HAP-1 (cell line): ENCODE data around the gene HOXA6.

ENCODE experiments used
- DNase-seq, 2 experiments: peaks; one replicate each; pipeline ENCODE4 v3.0.0-alpha.2; 2016 to 2020; ENCODE audit warnings: low spot score in 2 of 2
- H3K27me3 ChIP-seq: fragments of 250-450 bp; sonication (Bioruptor Pico); 2 replicates; pipeline ENCODE4 v1.5.1; 2020; ENCODE audit warnings: low read depth, mild to moderate bottlenecking, moderate library complexity
- H3K36me3 ChIP-seq: fragments of 250-450 bp; sonication (Bioruptor Pico); replicated peaks from 2 replicates; pipeline ENCODE4 v1.5.1; 2020; ENCODE audit warnings: mild to moderate bottlenecking
- H3K4me1 ChIP-seq: fragments of 250-450 bp; sonication (Bioruptor Pico); 2 replicates; pipeline ENCODE4 v1.5.1; 2020; ENCODE audit warnings: mild to moderate bottlenecking
- H3K4me3 ChIP-seq: fragments of 250-450 bp; sonication (Bioruptor Pico); 2 replicates; pipeline ENCODE4 v1.5.1; 2020; ENCODE audit warnings: mild to moderate bottlenecking, moderate library complexity
- H3K9me3 ChIP-seq: fragments of 250-450 bp; sonication (Bioruptor Pico); 2 replicates; pipeline ENCODE4 v1.5.1; 2020; ENCODE audit warnings: mild to moderate bottlenecking, moderate library complexity
- in situ Hi-C: fragments of 300-500 bp; cut with MboI; formaldehyde crosslinking; loops from 3 replicates; pipeline ENCODE4 v1.14.3; 2020; ENCODE audit warnings: low sequenced_read_pairs, inconsistent platforms, mixed read lengths

The HOXA6 gene

GRCh38 chr7:27159266-27160144 lies 11.9 kb upstream of the HOXA6 start:
- no peaks in the 10 kb centered on the region for H3K27me3 ChIP-seq
- H3K9me3 ChIP-seq, result no peaks in the 10 kb centered on the region
- peak in 1 of 2 experiments; percentile 65 for DNase-seq
- in situ Hi-C loops, result loop anchor here (5.0 to 25.0 kb wide), 4 partner anchors 302 to 1302 kb away; partner anchors contain the start of genes CBX3 and HNRNPA2B1
- peaks cover 34% of the 10 kb centered on the region for H3K4me1 ChIP-seq
- peaks cover 32% of the 10 kb centered on the region for H3K36me3 ChIP-seq
- H3K4me3 ChIP-seq, result peak overlapping the region; percentile 70

DNA sequence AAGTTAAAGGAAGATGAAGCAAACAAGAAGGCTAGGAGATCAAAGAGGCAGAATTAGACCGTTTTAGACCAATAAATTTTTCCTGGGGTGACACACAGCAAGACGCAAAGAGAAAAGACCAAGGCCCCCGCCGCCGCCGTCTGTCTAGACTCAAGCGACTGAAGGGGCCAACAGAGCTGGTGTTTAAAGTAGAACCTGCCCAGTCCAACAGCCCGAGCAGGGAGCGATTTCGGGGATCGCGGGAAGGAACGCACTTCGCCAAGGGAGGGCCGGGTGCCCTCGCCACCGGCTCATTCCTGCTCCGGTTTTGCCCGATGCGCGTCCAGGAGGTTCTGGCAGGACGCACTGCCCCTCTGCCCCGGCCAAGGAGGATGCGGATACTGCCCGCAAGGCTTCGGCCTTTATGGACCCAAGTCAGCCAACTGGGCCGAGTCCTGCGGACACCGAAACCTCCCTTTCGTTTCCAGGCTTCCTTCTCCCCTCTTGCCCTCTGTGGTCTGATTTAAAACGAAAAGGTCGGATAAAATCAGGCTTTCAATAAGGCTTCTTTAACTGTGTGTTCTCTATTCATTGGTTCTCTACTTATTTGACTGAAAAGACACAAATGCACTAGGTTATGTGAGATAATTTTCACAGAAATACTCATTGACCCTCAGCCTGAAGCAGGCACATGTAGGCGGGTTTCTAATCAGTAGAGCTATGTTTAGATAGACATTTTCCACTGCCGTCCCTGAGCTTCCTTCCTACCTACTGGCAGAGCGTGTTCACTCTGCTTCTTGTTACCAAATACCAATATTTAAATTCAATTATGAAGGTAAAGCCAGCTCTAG lies 11.1 kb upstream of the HOXA6 start:
- H3K4me1 ChIP-seq, result peaks cover 34% of the 10 kb centered on the region
- H3K36me3 ChIP-seq, result peaks cover 27% of the 10 kb centered on the region
- no peaks in the 10 kb centered on the region for H3K9me3 ChIP-seq
- in situ Hi-C loops, result loop anchor here (5.0 to 25.0 kb wide), 4 partner anchors 301 to 1301 kb away; partner anchors contain the start of genes CBX3 and HNRNPA2B1
- H3K4me3 ChIP-seq, result peak overlapping the region; percentile 70
- H3K27me3 ChIP-seq, result no peaks in the 10 kb centered on the region
- DNase-seq, result peak in 1 of 2 experiments; percentile 61

DNA sequence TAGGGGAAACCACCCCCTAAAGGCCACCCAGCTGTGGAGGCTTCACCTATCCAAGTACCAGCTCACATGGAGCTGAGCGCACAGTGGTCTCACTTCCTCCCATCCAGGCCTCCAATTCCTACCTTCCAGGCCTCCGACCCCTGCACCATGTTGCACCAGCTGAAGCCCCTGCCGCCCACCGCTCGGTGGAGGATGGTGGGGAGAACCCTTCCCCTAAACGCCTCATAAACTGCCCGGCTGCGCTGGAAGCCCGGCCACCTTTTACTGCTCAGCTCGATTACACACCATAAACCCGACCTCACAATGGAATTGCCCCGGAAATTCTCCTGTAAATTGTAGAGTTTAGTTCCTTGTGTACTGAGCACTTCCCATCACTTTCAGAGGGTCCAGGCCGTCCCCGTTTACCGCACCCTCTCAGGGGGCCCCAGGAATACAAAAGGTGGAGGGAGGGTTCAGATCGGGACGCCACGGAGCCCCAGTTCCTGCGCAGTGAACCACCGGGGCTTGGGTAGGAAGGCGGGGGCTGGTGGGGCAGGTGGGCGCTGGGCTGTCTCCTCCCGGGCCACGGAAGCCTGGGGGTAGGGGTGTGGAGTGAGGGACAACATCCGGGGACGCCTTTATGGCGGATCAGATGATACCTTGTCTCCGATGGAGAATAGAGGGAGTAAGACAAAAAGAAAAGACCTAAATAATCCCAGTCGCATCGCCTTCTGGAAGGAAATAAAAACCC lies 10.3 kb upstream of the HOXA6 start:
- peaks cover 41% of the 10 kb centered on the region for H3K4me1 ChIP-seq
- no peaks in the 10 kb centered on the region for H3K9me3 ChIP-seq
- in situ Hi-C loops, result loop anchor here (5.0 to 25.0 kb wide), 4 partner anchors 301 to 1301 kb away; partner anchors contain the start of genes CBX3 and HNRNPA2B1
- H3K36me3 ChIP-seq, result peaks cover 19% of the 10 kb centered on the region
- peak in 1 of 2 experiments; percentile 72 for DNase-seq
- no peaks in the 10 kb centered on the region for H3K27me3 ChIP-seq
- peak overlapping the region; percentile 70 for H3K4me3 ChIP-seq

DNA sequence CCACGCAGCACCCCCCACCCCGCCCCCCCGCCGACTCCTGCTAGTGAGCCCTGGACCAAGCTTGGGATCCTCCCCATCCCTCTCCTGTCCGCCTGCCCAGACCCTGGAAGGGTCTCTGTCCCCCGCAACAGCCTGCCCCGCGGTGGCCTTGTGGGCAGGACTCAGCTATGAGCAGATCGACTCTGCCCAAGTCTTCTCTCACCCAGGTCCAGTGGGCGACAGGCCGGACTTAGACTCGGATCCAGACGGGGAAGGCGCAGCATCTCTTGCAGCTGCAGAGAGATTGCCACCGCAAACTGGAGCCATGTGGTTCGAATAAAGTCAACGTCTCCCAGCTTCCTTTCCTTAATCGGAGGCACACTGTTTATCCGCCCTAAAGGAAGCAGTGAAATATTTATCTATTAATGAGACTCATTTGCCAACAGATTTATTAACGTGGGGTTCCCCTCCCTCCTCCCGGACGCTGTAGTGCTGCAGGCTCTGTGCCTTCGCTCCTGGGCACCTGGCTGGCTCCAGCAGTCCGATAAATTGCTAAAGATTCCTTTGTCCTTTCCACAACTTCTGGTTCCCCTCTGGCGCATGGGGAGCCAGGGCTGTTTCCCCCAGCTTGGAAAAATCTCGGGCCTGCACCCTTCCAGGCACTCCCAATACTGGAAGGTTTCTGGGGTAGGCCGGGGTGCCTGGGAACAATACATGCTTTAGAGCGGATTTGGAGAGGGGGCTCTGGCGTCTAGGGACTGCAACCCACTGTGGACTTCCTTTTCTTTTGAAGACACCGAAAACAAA lies 9.5 kb upstream of the HOXA6 start:
- H3K36me3 ChIP-seq, result peaks cover 11% of the 10 kb centered on the region
- in situ Hi-C loops, result loop anchor here (5.0 to 25.0 kb wide), 4 partner anchors 300 to 1300 kb away; partner anchors contain the start of genes CBX3 and HNRNPA2B1
- H3K4me1 ChIP-seq, result peaks cover 44% of the 10 kb centered on the region
- peak in 1 of 2 experiments; percentile 45 for DNase-seq
- H3K4me3 ChIP-seq, result peak overlapping the region; percentile 70
- H3K27me3 ChIP-seq, result no peaks in the 10 kb centered on the region
- H3K9me3 ChIP-seq, result no peaks in the 10 kb centered on the region

GRCh38 chr7:27156508-27156898 lies 8.9 kb upstream of the HOXA6 start, which contains the start of gene HOXA7:
TSS of gene HOXA7 (minus strand) at chr7:27156675. CDS start at chr7:27156545, 130 bp downstream.
- H3K36me3 ChIP-seq, result peaks cover 7% of the 10 kb centered on the region
- in situ Hi-C loops, result loop anchor here (5.0 to 25.0 kb wide), 4 partner anchors 299 to 1299 kb away; partner anchors contain the start of genes CBX3 and HNRNPA2B1
- H3K9me3 ChIP-seq, result no peaks in the 10 kb centered on the region
- H3K27me3 ChIP-seq, result no peaks in the 10 kb centered on the region
- peaks cover 44% of the 10 kb centered on the region for H3K4me1 ChIP-seq
- peak within 1 kb of the TSS; percentile 70 for H3K4me3 ChIP-seq
- DNase-seq, result peak; percentile 87 to 93

- in situ Hi-C loops, result loop anchor here (5.0 to 25.0 kb wide), 4 partner anchors 299 to 1299 kb away; partner anchors contain the start of genes CBX3 and HNRNPA2B1
- H3K4me3 ChIP-seq, result peak overlapping the region; percentile 70
Observed at GRCh38 chr7:27155816-27156507, 8.4 kb upstream of the HOXA6 start.

GRCh38 chr7:27154901-27155815 lies 7.6 kb upstream of the HOXA6 start:
- peak overlapping the region; percentile 70 for H3K4me3 ChIP-seq
- peak in 1 of 2 experiments; percentile 67 for DNase-seq
- H3K36me3 ChIP-seq, result peaks cover 7% of the 10 kb centered on the region
- H3K4me1 ChIP-seq, result peaks cover 44% of the 10 kb centered on the region
- H3K9me3 ChIP-seq, result no peaks in the 10 kb centered on the region
- in situ Hi-C loops, result loop anchor here (5.0 to 25.0 kb wide), 4 partner anchors 298 to 1298 kb away; partner anchors contain the start of genes CBX3 and HNRNPA2B1
- H3K27me3 ChIP-seq, result no peaks in the 10 kb centered on the region

More at GRCh38 chr7:27155816-27156507, 8.4 kb upstream of the HOXA6 start:
- peaks cover 7% of the 10 kb centered on the region for H3K36me3 ChIP-seq
- no peaks in the 10 kb centered on the region for H3K9me3 ChIP-seq
- H3K27me3 ChIP-seq, result no peaks in the 10 kb centered on the region
- H3K4me1 ChIP-seq, result peaks cover 44% of the 10 kb centered on the region
- DNase-seq, result peak in 1 of 2 experiments; percentile 67

- no peak overlapping the region; the same call in 1 of the 2 replicates for H3K4me3 ChIP-seq
- H3K27me3 ChIP-seq, result no peaks in the 10 kb centered on the region
- peaks cover 7% of the 10 kb centered on the region for H3K36me3 ChIP-seq
- no peak for DNase-seq
- in situ Hi-C loops, result loop anchor here (25.0 kb wide), 1 partner anchor 942 kb away; the partner anchor contains the start of genes CBX3 and HNRNPA2B1
- peaks cover 37% of the 10 kb centered on the region for H3K4me1 ChIP-seq
- no peaks in the 10 kb centered on the region for H3K9me3 ChIP-seq
Observed at GRCh38 chr7:27154369-27154768, 6.8 kb upstream of the HOXA6 start.

DNA sequence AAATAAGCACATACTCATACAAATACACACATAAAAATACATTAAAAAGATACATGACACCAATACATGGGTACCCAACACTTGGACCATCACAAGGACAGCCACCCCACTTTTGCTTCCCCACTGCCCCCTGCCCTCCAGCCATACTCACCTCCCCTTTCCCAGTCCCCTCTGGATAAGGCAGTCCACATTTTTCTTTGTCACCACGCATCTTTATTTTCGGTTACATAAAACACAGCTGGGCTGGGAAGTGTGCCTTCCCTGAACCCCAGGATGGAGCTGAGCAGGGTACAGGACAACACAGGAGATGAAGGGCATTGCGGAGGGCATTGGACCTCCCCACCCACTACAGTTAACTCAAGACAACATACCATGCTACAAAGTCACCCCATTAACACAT lies 6.0 kb upstream of the HOXA6 start:
- Histone ChIP-seq H3K9me3 (no peaks in the 10 kb centered on the region), H3K4me3 (no peak overlapping the region), H3K27me3 (no peaks in the 10 kb centered on the region), H3K4me1 (peaks cover 34% of the 10 kb centered on the region), H3K36me3 (peaks cover 7% of the 10 kb centered on the region)
- in situ Hi-C loops, result loop anchor here (25.0 kb wide), 1 partner anchor 941 kb away; the partner anchor contains the start of genes CBX3 and HNRNPA2B1
- peak in 1 of 2 experiments; percentile 4 for DNase-seq

GRCh38 chr7:27152816-27153442 lies 5.4 kb upstream of the HOXA6 start:
- peaks cover 33% of the 10 kb centered on the region for H3K4me1 ChIP-seq
- peak overlapping the region; percentile 58 for H3K4me3 ChIP-seq
- DNase-seq, result no peak
- in situ Hi-C loops, result loop anchor here (25.0 kb wide), 1 partner anchor 941 kb away; the partner anchor contains the start of genes CBX3 and HNRNPA2B1
- H3K9me3 ChIP-seq, result no peaks in the 10 kb centered on the region
- peaks cover 7% of the 10 kb centered on the region for H3K36me3 ChIP-seq
- H3K27me3 ChIP-seq, result no peaks in the 10 kb centered on the region
